ENCODE results near the gene CLDN19. TPM values are rescaled to one million over a fixed set of nuclear protein-coding genes. Genes with fewer than 3 reads are reported as not detected.

The CLDN19 gene
- total and polyA plus RNA-seq, 9 of the 15 experiments (the other 6 are each of a cell fraction or from before 2014, with no cell fraction given), result not detected

GRCh38 chr1:42734201-42735035 is 5.6 kb downstream of the CLDN19 start:
- BruUV-seq (replicated peaks), result no TSS peak
- H3K9me1 ChIP-seq (ENCODE audit: control insufficient read depth, insufficient read depth, low read length), result peaks cover 5% of the 10 kb centered on the region
- FAIRE-seq, result no peak
- POLR2A ChIA-PET, result interaction anchor here (0.7 to 1.6 kb wide), 4 partner anchors 32 to 1438 kb away, joined by 3 to 6 read pairs (median 3); partner anchors contain the start of gene YBX1
- no peaks in the 10 kb centered on the region for H3K36me3 ChIP-seq (ENCODE audit: control insufficient read depth, insufficient read depth, low read length)
- no peak overlapping the region for H2AFZ ChIP-seq (ENCODE audit: low read depth, low read length)
- in situ Hi-C loops (cut with MboI), result loop anchor here (5.0 to 25.0 kb wide), 2 partner anchors 147 to 592 kb away; no protein-coding TSS in a partner anchor
- H3K4me2 ChIP-seq (ENCODE audit: insufficient read depth, low read length), result no peak overlapping the region
- H3K4me3 ChIP-seq, result no peak overlapping the region
- peak; percentile 3; the same call in 1 of the 3 replicates for ATAC-seq
- H3K27me3 ChIP-seq (ENCODE audit: control insufficient read depth in 2 of 2, insufficient read depth in 2 of 2, low read length in 2 of 2), result peaks cover 7 to 39% of the 10 kb centered on the region in 2 experiments; a peak in 4 of 5 replicates
- H3K79me2 ChIP-seq (ENCODE audit: control insufficient read depth, insufficient read depth, low read length), result no peaks in the 10 kb centered on the region
- no peak overlapping the region for H3K27ac ChIP-seq (ENCODE audit: extremely low read depth, low read depth, low read length)
- no peak for DNase-seq (ENCODE audit: extremely low read depth in 1 of 4, low spot score in 3 of 4)
- peaks cover 0 to 30% of the 10 kb centered on the region in 2 experiments; a peak in 3 of 5 replicates for H3K4me1 ChIP-seq (replicated peaks in 1 of 2; ENCODE audit: control insufficient read depth in 2 of 2, insufficient read depth in 2 of 2, low read length in 2 of 2)
- CTCF ChIA-PET (ENCODE audit: low intra/inter-chr PET ratio), result interaction anchor here (0.6 kb wide), 1 partner anchor 176 kb away, joined by 4 read pairs; no protein-coding TSS in a partner anchor
- 10% methylated on average over 7 of the region's 7 CpGs for WGBS (ENCODE audit: insufficient coverage, low coverage, missing lambda C conversion rate)
- intact Hi-C loops (cut with micrococcal nuclease), result loop anchor here (5.0 to 10.0 kb wide), 3 partner anchors 222 to 590 kb away; no protein-coding TSS in a partner anchor
- no peak overlapping the region for H3K9ac ChIP-seq (ENCODE audit: insufficient read depth in 1 of 2, low read depth in 2 of 2, low read length in 2 of 2)
- no peaks in the 10 kb centered on the region for H3K9me3 ChIP-seq (replicated peaks; ENCODE audit: control insufficient read depth, insufficient read depth, low read depth, low read length)
- TF ChIP-seq KDM4B (IDR thresholded peaks at IDR 0.05; ENCODE audit: borderline replicate concordance in 2 of 2, low read depth in 1 of 2) (no peak), ZNF695 (CRISPR knock-in tag; IDR thresholded peaks at IDR 0.05) (no peak), HEY1 (CRISPR knock-in tag; IDR thresholded peaks at IDR 0.05; ENCODE audit: borderline replicate concordance) (no peak), ZNF232 (CRISPR knock-in tag; IDR thresholded peaks at IDR 0.05) (no peak), ZNF512 (tag; IDR thresholded peaks at IDR 0.05) (no peak), MCM5 (IDR thresholded peaks at IDR 0.05; ENCODE audit: low read depth) (no peak), ZNF282 (CRISPR knock-in tag; IDR thresholded peaks at IDR 0.05) (no peak), CREB5 (CRISPR knock-in tag; IDR thresholded peaks at IDR 0.05) (no peak), ZNF134 (CRISPR knock-in tag; conservative IDR thresholded peaks at IDR 0.05) (no peak), MLX (CRISPR knock-in tag; conservative IDR thresholded peaks at IDR 0.05) (no peak)
- H4K20me1 ChIP-seq (replicated peaks; ENCODE audit: control insufficient read depth, insufficient read depth, low read length), result peaks cover 4% of the 10 kb centered on the region; the same call in 1 of the 2 replicates
